GM21723 (cell line): ENCODE measurements around the gene PAFAH2.

Experiments used
- ATAC-seq: cut with Tn5 transposase; IDR thresholded peaks from one replicate; pipeline ENCODE4 v1.9.1; 2021; ENCODE audit warnings: mild to moderate bottlenecking, moderate library complexity; ENCODE audit not compliant: unreplicated experiment

The PAFAH2 gene

GRCh38 chr1:25997828-25998761, at the start of gene PAFAH2:
Gene PAFAH2, minus strand, starts transcription at chr1:25998063. Its CDS starts 7,247 bp downstream, at chr1:25990816.
- peak; percentile 97 for ATAC-seq

- no peak for ATAC-seq
Measured at GRCh38 chr1:26047278-26047874, 49.5 kb upstream of the PAFAH2 start.

GRCh38 chr1:26046246-26047095, 48.6 kb upstream of the PAFAH2 start:
- ATAC-seq = no peak

- no peak for ATAC-seq
Measured at GRCh38 chr1:26045722-26046245, 47.9 kb upstream of the PAFAH2 start, which contains the start of gene SLC30A2. Gene SLC30A2, minus strand, starts transcription at chr1:26046118. Its CDS starts 222 bp downstream, at chr1:26045896.

GRCh38 chr1:26044971-26045721, 47.3 kb upstream of the PAFAH2 start:
- ATAC-seq = no peak

GRCh38 chr1:26044414-26044813, 46.6 kb upstream of the PAFAH2 start:
- ATAC-seq = no peak

GRCh38 chr1:26043765-26044164, 45.9 kb upstream of the PAFAH2 start:
- ATAC-seq = no peak

- ATAC-seq = no peak
Measured at GRCh38 chr1:26041978-26042377, 44.1 kb upstream of the PAFAH2 start.

GRCh38 chr1:26041401-26041800, 43.5 kb upstream of the PAFAH2 start:
- no peak for ATAC-seq

- ATAC-seq = no peak
Measured at GRCh38 chr1:26038904-26039303, 41.0 kb upstream of the PAFAH2 start.

GRCh38 chr1:26038477-26038876, 40.6 kb upstream of the PAFAH2 start:
- ATAC-seq = no peak

- ATAC-seq = no peak
Measured at GRCh38 chr1:26037904-26038303, 40.0 kb upstream of the PAFAH2 start.

GRCh38 chr1:26036756-26037281, 39.0 kb upstream of the PAFAH2 start:
- ATAC-seq = no peak

- peak; percentile 68 for ATAC-seq
Measured at GRCh38 chr1:26035959-26036755, 38.3 kb upstream of the PAFAH2 start.

- ATAC-seq = peak; percentile 81
Measured at GRCh38 chr1:26035203-26035958, 37.5 kb upstream of the PAFAH2 start.

GRCh38 chr1:26034504-26035202, 36.8 kb upstream of the PAFAH2 start:
- ATAC-seq = no peak

GRCh38 chr1:26032656-26033357, 34.9 kb upstream of the PAFAH2 start:
- no peak for ATAC-seq
